ENCODE data around the gene FAM76A.
A peak's percentile ranks its signal among the peaks of the same experiment; 100 is the strongest.

FAM76A gene

DNA sequence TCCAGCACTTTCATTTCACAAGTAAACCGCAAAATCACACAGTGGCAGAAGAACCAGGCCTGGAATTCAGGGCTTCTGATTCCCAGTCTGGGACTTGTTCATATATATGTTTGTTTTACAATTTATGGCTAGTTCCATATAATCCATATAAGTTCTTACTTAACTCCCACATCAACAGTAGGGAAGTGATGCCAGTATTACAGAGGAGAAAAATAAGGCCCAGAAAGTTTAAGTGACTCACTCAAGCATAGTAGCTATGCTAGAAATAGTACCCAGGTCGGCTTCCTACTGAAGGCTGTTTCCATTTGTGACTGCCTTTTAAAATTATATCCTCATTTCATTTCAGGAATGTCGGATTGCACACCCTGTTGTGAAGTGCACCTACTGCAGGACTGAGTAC, 1.4 kb downstream of the FAM76A start:
- Histone ChIP-seq H4K8ac (ENCODE audit: low read depth, low read length) (no peak overlapping the region), H3K9ac (ENCODE audit: low read length) (no peak overlapping the region), H3K4ac (ENCODE audit: low read depth, low read length) (no peak overlapping the region), H2AK5ac (ENCODE audit: low read length) (no peak overlapping the region), H4K5ac (ENCODE audit: low read length) (no peak overlapping the region), H3K36me3 (ENCODE audit: control insufficient read depth, insufficient read depth, low read length) (no peaks in the 10 kb centered on the region), H3K27me3 (ENCODE audit: insufficient read depth, low read length, poor library complexity) (no peaks in the 10 kb centered on the region), H3K79me2 (ENCODE audit: control insufficient read depth, insufficient read depth, low read length) (no peaks in the 10 kb centered on the region), H3K79me1 (ENCODE audit: low read length) (no peaks in the 10 kb centered on the region), H3K18ac (ENCODE audit: low read length) (no peak overlapping the region), H3K4me1 (ENCODE audit: control insufficient read depth, low read depth, low read length) (no peaks in the 10 kb centered on the region), H3K23ac (ENCODE audit: low read length) (no peak overlapping the region), H2BK120ac (ENCODE audit: low read depth, low read length) (no peak overlapping the region), H3K4me2 (ENCODE audit: low read length) (no peak overlapping the region), H3K27ac (ENCODE audit: low read depth, low read length) (no peak overlapping the region), H2BK5ac (ENCODE audit: low read length) (no peak overlapping the region), H2BK15ac (replicated peaks; ENCODE audit: low read depth) (no peak overlapping the region), H3K56ac (ENCODE audit: low read length) (no peak overlapping the region), H3K4me3 (ENCODE audit: low read length) (no peak overlapping the region)
- no peak for DNase-seq
- no CpG with 5 or more reads among the region's 3 CpGs for WGBS (ENCODE audit: extremely low coverage, insufficient coverage, low lambda C conversion rate)

DNA sequence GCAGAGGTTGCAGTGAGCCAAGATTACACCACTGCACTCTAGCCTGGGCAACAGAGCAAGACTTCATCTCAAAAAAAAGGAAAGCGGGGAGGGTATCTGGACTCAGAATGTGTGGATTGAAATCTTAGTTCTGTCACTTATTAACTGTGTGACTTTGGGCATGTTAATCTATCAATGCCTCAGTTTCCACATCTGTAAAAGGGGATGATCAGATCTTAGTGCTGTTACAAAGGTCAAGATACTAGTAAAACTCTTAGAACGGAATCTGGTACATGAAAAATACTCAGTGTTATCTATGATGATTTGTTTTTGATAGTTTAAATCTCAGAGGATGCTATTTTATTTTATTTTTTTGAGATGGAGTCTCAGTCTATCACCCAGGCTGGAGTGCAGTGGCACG, 10.5 kb downstream of the FAM76A start:
- H2BK120ac ChIP-seq (ENCODE audit: low read depth, low read length), result no peak overlapping the region
- no peaks in the 10 kb centered on the region for H3K4me1 ChIP-seq (ENCODE audit: control insufficient read depth, low read depth, low read length)
- no peaks in the 10 kb centered on the region for H3K79me1 ChIP-seq (ENCODE audit: low read length)
- H3K27ac ChIP-seq (ENCODE audit: low read depth, low read length), result no peak overlapping the region
- H3K27me3 ChIP-seq (ENCODE audit: insufficient read depth, low read length, poor library complexity), result no peaks in the 10 kb centered on the region
- DNase-seq, result no peak
- H3K4me3 ChIP-seq (ENCODE audit: low read length), result no peak overlapping the region
- H3K9ac ChIP-seq (ENCODE audit: low read length), result no peak overlapping the region
- H3K18ac ChIP-seq (ENCODE audit: low read length), result no peak overlapping the region
- no peak overlapping the region for H3K4ac ChIP-seq (ENCODE audit: low read depth, low read length)
- H3K79me2 ChIP-seq (ENCODE audit: control insufficient read depth, insufficient read depth, low read length), result no peaks in the 10 kb centered on the region
- no peak overlapping the region for H2AK5ac ChIP-seq (ENCODE audit: low read length)
- no peaks in the 10 kb centered on the region for H3K36me3 ChIP-seq (ENCODE audit: control insufficient read depth, insufficient read depth, low read length)
- no peak overlapping the region for H3K56ac ChIP-seq (ENCODE audit: low read length)
- H2BK15ac ChIP-seq (replicated peaks; ENCODE audit: low read depth), result no peak overlapping the region
- no peak overlapping the region for H2BK5ac ChIP-seq (ENCODE audit: low read length)
- no peak overlapping the region for H4K8ac ChIP-seq (ENCODE audit: low read depth, low read length)
- WGBS (ENCODE audit: extremely low coverage, insufficient coverage, low lambda C conversion rate), result no CpG with 5 or more reads among the region's 3 CpGs
- no peak overlapping the region for H4K5ac ChIP-seq (ENCODE audit: low read length)
- H3K23ac ChIP-seq (ENCODE audit: low read length), result no peak overlapping the region
- no peak overlapping the region for H3K4me2 ChIP-seq (ENCODE audit: low read length)

DNA sequence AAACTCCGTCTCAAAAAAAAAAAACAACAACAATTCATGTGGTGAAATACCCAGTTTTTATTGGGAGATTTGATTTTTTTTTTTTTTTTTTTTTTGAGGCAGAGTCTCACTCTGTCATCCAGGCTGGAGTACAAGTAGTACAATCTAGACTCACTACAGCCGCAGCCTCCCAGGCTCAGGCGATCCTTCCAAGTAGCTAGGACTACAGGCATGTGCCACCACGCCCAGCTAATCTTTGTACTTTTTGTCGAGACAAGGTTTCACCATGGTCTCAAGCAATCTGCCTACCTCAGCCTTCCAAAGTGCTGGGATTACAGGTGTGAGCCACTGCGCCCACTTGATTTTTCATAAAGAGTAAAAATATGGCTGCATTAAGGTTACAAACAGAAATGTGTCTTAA, 15.4 kb downstream of the FAM76A start:
- Histone ChIP-seq H3K56ac (ENCODE audit: low read length) (no peak overlapping the region), H3K27me3 (ENCODE audit: insufficient read depth, low read length, poor library complexity) (no peaks in the 10 kb centered on the region), H2AK5ac (ENCODE audit: low read length) (no peak overlapping the region), H3K4ac (ENCODE audit: low read depth, low read length) (no peak overlapping the region), H4K5ac (ENCODE audit: low read length) (no peak overlapping the region), H4K8ac (ENCODE audit: low read depth, low read length) (no peak overlapping the region), H3K9ac (ENCODE audit: low read length) (no peak overlapping the region), H3K23ac (ENCODE audit: low read length) (no peak overlapping the region), H3K4me2 (ENCODE audit: low read length) (no peak overlapping the region), H2BK5ac (ENCODE audit: low read length) (no peak overlapping the region), H3K27ac (ENCODE audit: low read depth, low read length) (no peak overlapping the region), H2BK120ac (ENCODE audit: low read depth, low read length) (no peak overlapping the region), H3K4me1 (ENCODE audit: control insufficient read depth, low read depth, low read length) (no peaks in the 10 kb centered on the region), H3K18ac (ENCODE audit: low read length) (no peak overlapping the region), H3K4me3 (ENCODE audit: low read length) (no peak overlapping the region), H3K79me2 (ENCODE audit: control insufficient read depth, insufficient read depth, low read length) (no peaks in the 10 kb centered on the region), H3K79me1 (ENCODE audit: low read length) (no peaks in the 10 kb centered on the region), H2BK15ac (replicated peaks; ENCODE audit: low read depth) (no peak overlapping the region), H3K36me3 (ENCODE audit: control insufficient read depth, insufficient read depth, low read length) (peaks cover 1% of the 10 kb centered on the region)
- WGBS (ENCODE audit: extremely low coverage, insufficient coverage, low lambda C conversion rate), result no CpG with 5 or more reads among the region's 6 CpGs
- no peak for DNase-seq

- no peak overlapping the region for H2AK5ac ChIP-seq (ENCODE audit: low read length)
These were observed 18.8 kb downstream of the FAM76A start for GRCh38 chr1:27744556-27744955.

DNA sequence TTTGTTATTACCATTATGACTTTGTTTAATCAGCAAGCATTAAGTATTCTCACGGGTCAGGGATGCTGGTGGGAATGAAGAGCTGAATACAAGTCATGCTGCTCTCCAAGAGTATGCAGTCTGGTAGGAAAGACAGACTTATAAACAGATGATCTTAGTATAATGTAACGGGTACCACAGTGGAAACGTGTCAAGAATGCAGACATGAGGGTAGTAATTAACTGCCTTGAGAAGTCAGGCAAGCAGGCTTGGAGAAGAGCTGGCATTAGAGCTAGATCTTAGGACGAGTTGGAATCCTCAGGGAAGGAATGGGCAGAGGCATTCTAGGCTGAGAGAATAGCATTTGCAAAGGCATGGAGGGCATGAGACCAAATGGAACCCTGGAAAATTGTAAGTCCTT, 19.7 kb downstream of the FAM76A start:
- Histone ChIP-seq H4K5ac (ENCODE audit: low read length) (no peak overlapping the region), H3K4ac (ENCODE audit: low read depth, low read length) (no peak overlapping the region), H3K4me2 (ENCODE audit: low read length) (no peak overlapping the region), H2BK120ac (ENCODE audit: low read depth, low read length) (peak overlapping the region; percentile 14), H2BK15ac (replicated peaks; ENCODE audit: low read depth) (no peak overlapping the region), H3K36me3 (ENCODE audit: control insufficient read depth, insufficient read depth, low read length) (peaks cover 1% of the 10 kb centered on the region), H3K9ac (ENCODE audit: low read length) (no peak overlapping the region), H3K23ac (ENCODE audit: low read length) (no peak overlapping the region), H3K27me3 (ENCODE audit: insufficient read depth, low read length, poor library complexity) (no peaks in the 10 kb centered on the region), H3K56ac (ENCODE audit: low read length) (no peak overlapping the region), H3K18ac (ENCODE audit: low read length) (no peak overlapping the region), H3K4me3 (ENCODE audit: low read length) (no peak overlapping the region), H3K27ac (ENCODE audit: low read depth, low read length) (no peak overlapping the region), H3K4me1 (ENCODE audit: control insufficient read depth, low read depth, low read length) (no peaks in the 10 kb centered on the region), H2BK5ac (ENCODE audit: low read length) (no peak overlapping the region), H3K79me2 (ENCODE audit: control insufficient read depth, insufficient read depth, low read length) (no peaks in the 10 kb centered on the region), H3K79me1 (ENCODE audit: low read length) (no peaks in the 10 kb centered on the region), H4K8ac (ENCODE audit: low read depth, low read length) (no peak overlapping the region), H2AK5ac (ENCODE audit: low read length) (no peak overlapping the region)
- DNase-seq, result no peak
- no CpG with 5 or more reads among the region's 4 CpGs for WGBS (ENCODE audit: extremely low coverage, insufficient coverage, low lambda C conversion rate)

More at GRCh38 chr1:27744556-27744955, 18.8 kb downstream of the FAM76A start:
- Histone ChIP-seq H3K23ac (ENCODE audit: low read length) (no peak overlapping the region), H3K36me3 (ENCODE audit: control insufficient read depth, insufficient read depth, low read length) (peaks cover 1% of the 10 kb centered on the region), H3K4ac (ENCODE audit: low read depth, low read length) (no peak overlapping the region), H2BK120ac (ENCODE audit: low read depth, low read length) (no peak overlapping the region), H3K4me1 (ENCODE audit: control insufficient read depth, low read depth, low read length) (no peaks in the 10 kb centered on the region), H2BK5ac (ENCODE audit: low read length) (no peak overlapping the region), H4K5ac (ENCODE audit: low read length) (no peak overlapping the region), H4K8ac (ENCODE audit: low read depth, low read length) (no peak overlapping the region), H3K79me2 (ENCODE audit: control insufficient read depth, insufficient read depth, low read length) (no peaks in the 10 kb centered on the region), H3K56ac (ENCODE audit: low read length) (no peak overlapping the region), H3K27ac (ENCODE audit: low read depth, low read length) (no peak overlapping the region), H3K4me2 (ENCODE audit: low read length) (no peak overlapping the region), H3K9ac (ENCODE audit: low read length) (no peak overlapping the region), H3K4me3 (ENCODE audit: low read length) (no peak overlapping the region), H3K79me1 (ENCODE audit: low read length) (no peaks in the 10 kb centered on the region), H3K18ac (ENCODE audit: low read length) (no peak overlapping the region), H2BK15ac (replicated peaks; ENCODE audit: low read depth) (no peak overlapping the region), H3K27me3 (ENCODE audit: insufficient read depth, low read length, poor library complexity) (no peaks in the 10 kb centered on the region)
- WGBS (ENCODE audit: extremely low coverage, insufficient coverage, low lambda C conversion rate), result no CpG with 5 or more reads among the region's 5 CpGs
- DNase-seq, result peak; percentile 13

DNA sequence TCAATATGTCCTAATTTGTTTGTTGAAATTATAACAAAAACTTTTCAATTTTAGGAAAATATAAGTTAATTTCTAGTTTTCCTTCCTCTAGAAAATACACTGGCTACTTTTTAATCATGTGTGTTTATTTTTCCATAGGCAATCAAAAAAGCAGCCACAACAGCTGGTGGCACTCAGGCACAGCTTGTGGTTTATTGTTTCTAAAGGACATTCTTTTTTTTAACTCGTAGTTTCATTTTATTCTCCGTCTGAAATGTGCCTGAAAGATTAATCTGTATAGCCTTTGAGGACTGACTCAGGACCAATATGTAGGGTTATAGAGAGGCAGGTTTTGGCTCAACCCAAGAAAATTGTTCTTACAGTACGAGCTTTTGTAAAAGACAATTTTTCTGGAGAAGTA, 26.6 kb downstream of the FAM76A start:
- no peak overlapping the region for H3K4ac ChIP-seq (ENCODE audit: low read depth, low read length)
- H4K8ac ChIP-seq (ENCODE audit: low read depth, low read length), result no peak overlapping the region
- no peak overlapping the region for H3K56ac ChIP-seq (ENCODE audit: low read length)
- DNase-seq, result no peak
- H3K4me2 ChIP-seq (ENCODE audit: low read length), result no peak overlapping the region
- H3K18ac ChIP-seq (ENCODE audit: low read length), result no peak overlapping the region
- no peak overlapping the region for H2BK120ac ChIP-seq (ENCODE audit: low read depth, low read length)
- no peaks in the 10 kb centered on the region for H3K36me3 ChIP-seq (ENCODE audit: control insufficient read depth, insufficient read depth, low read length)
- H3K79me2 ChIP-seq (ENCODE audit: control insufficient read depth, insufficient read depth, low read length), result no peaks in the 10 kb centered on the region
- no peak overlapping the region for H2BK15ac ChIP-seq (replicated peaks; ENCODE audit: low read depth)
- H2BK5ac ChIP-seq (ENCODE audit: low read length), result no peak overlapping the region
- no CpG with 5 or more reads among the region's 3 CpGs for WGBS (ENCODE audit: extremely low coverage, insufficient coverage, low lambda C conversion rate)
- H3K27me3 ChIP-seq (ENCODE audit: insufficient read depth, low read length, poor library complexity), result no peaks in the 10 kb centered on the region
- H4K5ac ChIP-seq (ENCODE audit: low read length), result no peak overlapping the region
- no peaks in the 10 kb centered on the region for H3K79me1 ChIP-seq (ENCODE audit: low read length)
- H2AK5ac ChIP-seq (ENCODE audit: low read length), result no peak overlapping the region
- no peak overlapping the region for H3K27ac ChIP-seq (ENCODE audit: low read depth, low read length)
- H3K4me3 ChIP-seq (ENCODE audit: low read length), result no peak overlapping the region
- no peak overlapping the region for H3K23ac ChIP-seq (ENCODE audit: low read length)
- H3K4me1 ChIP-seq (ENCODE audit: control insufficient read depth, low read depth, low read length), result no peaks in the 10 kb centered on the region
- H3K9ac ChIP-seq (ENCODE audit: low read length), result no peak overlapping the region

Measured in mesendoderm (in vitro differentiated cells).